Jurkat, Clone E6-1 (cell line): ENCODE measurements around the gene FHOD3.

Experiments
- DNase-seq: peaks from one replicate; pipeline ENCODE4 v3.0.0-alpha.2; 2011; ENCODE audit warnings: low read depth, low spot score
- H3K4me3 ChIP-seq: 2 replicates; pipeline ENCODE4 v1.5.1; 2011; ENCODE audit warnings: mild to moderate bottlenecking, low read length, control low read depth, moderate library complexity

The FHOD3 gene

DNA sequence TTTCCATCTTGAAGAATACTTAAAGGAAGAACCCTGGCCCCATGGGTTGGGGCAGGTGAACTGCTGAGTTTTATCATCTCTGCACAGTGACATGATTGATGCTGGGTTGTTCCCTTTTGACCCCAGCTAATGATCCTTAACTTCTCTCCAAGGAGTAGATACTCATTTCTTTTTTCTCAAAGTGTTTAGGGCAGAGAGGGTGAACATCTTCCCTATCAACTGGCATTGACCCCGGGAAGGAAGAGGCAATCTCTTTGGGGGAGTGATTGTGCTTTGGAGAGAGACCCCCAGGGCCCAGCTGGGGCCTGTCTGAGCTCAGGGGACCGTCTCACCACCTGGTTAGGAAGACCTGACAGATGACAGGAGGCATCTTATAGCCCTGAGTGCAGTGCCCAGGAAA is 190.6 kb downstream of the FHOD3 start:
- no peak overlapping the region for H3K4me3 ChIP-seq
- DNase-seq, result no peak

DNA sequence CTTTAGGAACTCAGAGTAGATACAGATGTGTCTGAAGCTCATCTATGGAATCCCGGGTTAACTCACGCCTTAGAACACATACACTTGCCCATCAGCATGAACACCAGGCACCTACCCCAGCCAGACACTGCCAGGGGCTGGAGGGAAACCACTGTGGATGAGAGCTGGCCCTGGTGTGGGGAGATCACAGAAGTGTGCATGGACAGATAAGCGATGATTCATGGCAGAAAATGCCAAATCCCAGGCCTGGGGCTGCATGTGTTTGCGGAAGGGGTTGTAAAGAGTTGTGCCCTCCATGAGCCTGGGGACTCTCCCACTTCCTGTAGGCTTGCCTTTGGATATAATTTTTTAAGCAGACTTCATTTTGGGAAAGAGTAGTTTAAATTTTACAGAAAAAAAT is 193.4 kb downstream of the FHOD3 start:
- H3K4me3 ChIP-seq, result no peak overlapping the region

DNA sequence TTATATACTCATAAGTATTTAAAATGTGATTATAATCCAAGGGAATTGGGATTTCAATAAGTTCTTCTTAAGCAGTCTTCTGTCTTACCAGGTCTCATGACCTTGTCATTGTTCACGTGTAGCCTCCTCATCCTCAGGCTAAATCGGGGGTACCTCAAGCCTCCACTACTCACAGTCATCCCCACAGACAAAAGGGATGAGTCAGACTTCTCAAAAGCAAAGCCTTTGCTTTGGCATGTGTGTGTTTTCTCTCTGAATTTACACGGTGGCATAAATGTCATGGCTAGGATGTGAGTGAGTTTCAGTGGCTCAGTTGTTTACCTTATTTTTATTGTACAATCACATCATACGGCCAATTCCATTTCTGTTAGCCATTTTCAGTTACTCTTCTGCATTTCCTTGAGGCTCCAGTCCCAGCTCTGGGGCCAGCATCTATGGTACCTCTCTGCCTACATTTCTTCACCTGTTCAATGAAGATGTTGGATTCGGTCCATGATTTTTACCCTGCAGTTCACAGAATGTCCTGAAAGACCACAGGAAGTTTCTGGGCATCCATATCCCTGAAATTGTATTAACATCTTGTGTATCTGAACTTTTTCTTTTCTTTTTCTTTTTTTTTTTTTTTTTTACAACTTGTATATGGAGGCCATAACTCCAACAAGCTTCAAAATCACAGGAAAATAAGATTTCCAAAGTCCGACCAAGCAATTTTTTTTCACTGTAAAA is 195.3 kb downstream of the FHOD3 start:
- DNase-seq, result no peak
- no peak overlapping the region for H3K4me3 ChIP-seq

More for the DNA sequence above, 193.4 kb downstream of the FHOD3 start:
- DNase-seq, result no peak

DNA sequence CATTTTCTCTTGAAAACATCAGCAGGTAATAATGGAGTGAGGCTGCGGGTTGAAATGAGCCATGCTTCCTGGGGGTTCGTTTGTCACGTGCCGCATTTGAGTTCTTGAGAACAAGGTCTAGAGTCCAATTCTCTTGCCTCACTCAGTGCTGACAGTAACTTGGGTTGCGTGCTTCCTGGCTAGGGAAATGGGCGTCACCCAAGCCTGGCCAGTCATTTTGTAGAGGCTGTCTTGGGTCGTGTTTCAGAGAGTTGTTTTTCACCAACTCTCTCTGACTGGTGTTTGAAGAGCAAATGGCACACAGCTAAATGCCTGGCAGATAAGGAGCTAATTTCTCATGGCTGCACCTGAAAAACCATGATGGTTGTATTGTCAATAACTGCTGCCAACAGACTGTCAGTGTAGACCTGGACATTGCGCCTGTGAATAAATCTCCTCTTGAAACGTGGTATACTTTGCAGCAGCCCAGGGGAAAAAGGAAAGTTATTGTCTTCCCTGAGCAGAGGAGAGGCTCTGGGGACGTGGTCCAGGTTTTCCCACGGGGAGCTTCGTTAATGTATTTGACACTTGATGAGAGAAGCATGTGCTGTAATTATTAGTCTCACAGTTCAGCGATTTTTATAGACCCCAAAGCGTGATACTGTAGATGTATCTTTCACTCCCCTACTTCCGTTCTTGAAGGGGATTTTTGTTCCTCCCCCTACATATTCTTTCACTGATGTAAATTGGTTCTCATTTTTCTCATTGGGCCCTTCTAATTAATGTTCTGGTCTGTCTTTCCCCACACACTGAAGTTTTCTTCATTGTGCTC is 196.0 kb downstream of the FHOD3 start:
- H3K4me3 ChIP-seq, result no peak overlapping the region
- DNase-seq, result no peak

DNA sequence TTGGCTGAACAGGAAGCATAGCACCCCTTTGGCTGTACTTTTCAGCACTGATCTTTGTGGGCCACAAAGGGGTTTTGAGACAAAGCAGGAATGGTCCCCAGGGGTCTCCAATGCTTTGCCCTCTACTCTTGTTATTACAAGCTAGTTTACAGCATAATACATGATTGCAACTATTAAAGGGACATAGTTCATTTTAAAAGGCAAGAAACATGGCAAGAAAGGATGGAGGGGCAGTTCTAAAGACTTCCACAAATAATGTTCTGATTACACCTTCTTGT is 196.6 kb downstream of the FHOD3 start:
- no peak overlapping the region for H3K4me3 ChIP-seq
- DNase-seq, result no peak

DNA sequence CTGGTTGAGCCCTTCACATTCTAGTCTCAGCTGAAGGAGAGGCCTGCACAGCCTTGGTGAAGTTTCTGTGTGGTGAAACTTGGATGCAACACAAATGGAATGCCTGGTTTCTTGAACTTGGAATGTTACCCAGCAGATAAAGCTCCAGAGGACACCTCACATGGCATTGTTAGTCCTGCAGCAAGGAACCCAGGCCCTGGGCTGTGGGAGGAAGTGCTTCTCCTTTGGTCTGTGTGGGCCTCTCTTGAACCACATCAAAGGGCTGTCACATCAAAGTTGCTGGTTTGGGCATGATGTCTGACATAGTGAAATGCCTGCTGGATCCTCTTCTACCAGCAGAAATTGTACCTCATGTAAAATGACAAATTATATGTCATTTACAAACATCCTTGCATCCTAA is 198.5 kb downstream of the FHOD3 start:
- DNase-seq, result peak; percentile 64
- H3K4me3 ChIP-seq, result no peak overlapping the region

DNA sequence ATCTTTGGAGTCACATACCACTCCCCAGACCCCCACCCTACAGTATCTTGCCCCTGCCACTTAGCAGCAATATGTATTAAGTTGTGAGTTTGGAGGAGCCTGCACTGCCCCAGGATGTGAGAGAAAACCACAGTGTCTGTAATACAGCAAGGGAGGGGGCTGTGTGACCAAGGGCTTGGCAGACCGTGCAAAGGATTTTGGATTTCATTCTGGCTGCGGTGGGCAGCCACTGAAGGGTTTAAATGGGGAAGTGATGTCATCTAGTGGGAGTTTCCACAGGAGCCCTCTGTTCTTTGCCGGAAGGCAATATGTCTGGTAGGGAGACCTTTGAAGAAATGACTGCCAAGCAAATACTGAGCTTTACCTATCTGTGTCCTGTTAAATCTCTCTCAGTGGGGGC is 202.4 kb downstream of the FHOD3 start:
- no peak for DNase-seq
- H3K4me3 ChIP-seq, result no peak overlapping the region

DNA sequence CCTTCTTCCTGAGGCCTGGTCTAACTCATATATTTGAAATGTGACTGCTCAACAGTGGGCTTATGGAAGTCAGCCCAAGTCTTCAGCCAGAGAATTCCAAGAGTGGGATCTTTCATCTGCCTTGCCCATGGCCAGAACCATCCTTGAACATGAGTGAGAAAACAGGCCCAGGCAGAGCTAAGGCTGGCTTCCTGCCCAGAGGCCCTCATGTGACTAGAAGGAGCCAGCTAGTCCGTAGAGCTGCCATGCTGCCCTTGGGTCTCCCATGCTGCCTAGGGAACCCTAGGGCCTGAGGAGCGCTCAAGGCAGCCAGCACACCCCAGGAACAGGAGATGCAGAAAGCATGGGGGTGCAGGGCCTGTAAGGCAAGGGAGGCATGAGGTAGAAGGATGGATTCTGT is 203.6 kb downstream of the FHOD3 start:
- H3K4me3 ChIP-seq, result no peak overlapping the region

DNA sequence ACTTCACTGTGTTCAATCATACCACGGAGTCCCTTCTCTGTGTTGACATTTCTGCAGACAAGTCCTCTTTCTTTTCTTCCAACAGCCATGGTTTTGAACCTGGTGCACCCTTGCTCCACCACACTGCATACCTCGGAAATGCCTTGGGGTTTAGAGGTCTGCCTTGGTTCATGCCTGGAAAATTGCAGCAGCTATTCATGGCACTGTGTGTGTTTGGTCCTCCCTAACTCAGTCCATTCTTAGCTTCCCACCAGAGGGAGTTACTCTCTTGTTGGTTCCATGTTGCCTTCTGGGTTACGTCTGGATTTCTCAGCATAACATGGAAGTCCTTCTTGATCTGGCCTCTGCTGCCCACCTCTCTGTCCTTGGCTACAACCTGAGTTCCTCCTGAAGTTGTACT is 206.0 kb downstream of the FHOD3 start:
- no peak for DNase-seq

More for the DNA sequence above, 203.6 kb downstream of the FHOD3 start:
- DNase-seq, result no peak

DNA sequence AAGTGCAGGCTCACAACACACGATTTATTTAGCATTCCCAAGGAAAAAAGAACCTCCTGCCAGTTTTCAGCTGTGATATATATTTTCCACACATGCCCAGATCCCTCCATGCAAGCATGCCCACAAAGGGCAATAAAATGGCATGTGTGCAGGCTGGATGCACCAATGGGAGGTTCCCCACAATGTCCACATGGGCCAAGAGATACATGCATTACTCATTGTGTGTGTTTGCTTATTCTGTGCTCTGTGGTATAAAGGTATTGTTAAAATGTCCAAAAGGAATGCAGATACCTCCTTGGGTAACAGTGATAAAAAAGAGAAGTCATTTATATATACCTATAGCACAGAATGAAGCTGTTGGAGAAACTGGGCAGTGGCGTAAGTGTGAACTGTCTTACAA is 207.4 kb downstream of the FHOD3 start:
- DNase-seq, result no peak
- no peak overlapping the region for H3K4me3 ChIP-seq

More for the DNA sequence above, 206.0 kb downstream of the FHOD3 start:
- H3K4me3 ChIP-seq, result no peak overlapping the region

DNA sequence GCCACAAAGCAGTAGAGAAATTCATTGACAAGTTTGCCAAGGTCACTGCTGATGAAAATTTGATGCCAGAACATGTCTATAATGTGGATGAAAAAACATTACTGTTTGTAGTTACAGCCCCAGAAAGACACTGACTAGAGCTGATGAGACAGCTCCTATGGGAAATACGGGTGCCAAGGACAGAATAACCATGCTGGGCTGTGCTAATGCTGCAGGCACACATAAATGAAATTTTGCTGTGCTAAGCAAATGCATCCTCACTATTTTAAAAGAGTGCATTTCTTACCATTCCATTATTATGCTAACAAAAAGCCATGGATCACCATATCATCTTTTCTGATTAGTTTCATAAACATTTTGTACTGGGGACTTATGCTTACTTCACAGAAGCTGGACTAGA is 208.2 kb downstream of the FHOD3 start:
- no peak overlapping the region for H3K4me3 ChIP-seq
- DNase-seq, result no peak

DNA sequence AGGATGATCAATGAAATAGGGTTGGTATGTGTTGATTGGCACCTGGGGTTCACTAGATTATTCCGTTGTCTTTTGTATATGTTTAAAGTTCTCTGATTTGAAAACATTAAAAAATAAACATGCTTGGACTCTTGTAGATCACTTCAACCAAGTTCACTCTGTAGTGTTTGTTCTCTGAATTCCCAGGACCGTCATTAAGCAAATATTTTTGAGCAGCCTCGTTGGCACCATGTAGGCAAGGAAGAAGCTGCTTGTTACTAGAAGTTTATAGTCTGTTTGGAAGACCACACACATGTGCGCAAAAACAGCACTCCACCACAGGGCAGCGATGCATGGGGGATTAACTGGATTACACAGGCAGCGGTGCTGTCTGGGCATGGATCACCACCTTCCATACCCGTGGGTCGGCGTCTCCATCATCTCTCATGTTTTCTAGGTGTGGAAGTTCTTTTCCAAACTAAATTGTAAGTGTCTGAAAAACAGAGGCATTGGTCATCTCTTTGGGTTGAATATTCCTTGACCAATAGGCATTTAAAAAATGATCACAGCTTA is 212.2 kb downstream of the FHOD3 start:
- no peak for DNase-seq
- no peak overlapping the region for H3K4me3 ChIP-seq

DNA sequence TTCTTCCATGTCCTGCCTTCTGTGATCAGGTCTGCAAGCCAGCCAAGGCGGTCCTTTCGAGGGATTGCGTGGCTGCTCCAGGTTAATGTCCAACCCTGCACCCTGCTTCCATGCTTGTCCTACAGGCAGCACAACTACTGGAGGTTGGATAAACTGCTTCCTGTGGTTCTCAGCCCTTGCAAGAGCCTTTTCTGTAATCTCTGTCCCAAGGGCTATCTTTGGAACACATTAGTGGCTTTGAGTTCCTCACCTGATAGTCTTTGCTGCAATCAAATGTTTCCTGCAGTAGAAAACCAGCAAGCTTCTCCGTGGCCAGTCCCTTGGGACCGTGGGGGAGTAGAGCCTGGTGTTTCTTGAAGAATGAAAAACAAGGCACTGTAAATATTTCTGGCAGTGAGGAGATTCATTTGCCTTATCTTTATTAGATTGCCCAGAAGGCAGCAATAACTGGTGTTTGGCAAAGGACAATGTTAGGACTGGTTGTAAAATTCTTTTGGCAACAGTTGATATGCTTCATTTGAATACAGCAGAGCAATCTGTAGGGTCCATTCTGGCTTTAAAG is 214.4 kb downstream of the FHOD3 start:
- DNase-seq, result no peak
- H3K4me3 ChIP-seq, result no peak overlapping the region

DNA sequence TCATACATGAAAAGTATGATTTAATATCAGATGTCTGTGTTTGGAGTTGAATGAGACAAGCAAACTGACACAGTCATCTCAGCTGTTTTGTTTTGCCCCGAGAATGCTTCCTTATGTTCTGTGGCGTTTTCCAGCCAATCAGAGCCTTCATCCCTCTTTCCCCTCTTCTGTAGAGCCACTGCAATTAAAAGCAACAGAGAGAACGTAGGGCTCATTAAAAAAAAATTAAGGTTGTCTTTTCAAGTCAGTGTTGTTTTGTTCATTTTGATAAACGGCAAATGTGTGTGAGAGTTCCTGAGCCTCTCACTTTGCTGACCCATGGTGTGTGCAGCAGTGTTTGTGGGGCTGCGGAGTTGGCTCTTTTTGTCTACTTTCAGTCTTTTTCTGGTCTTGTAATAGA is 216.0 kb downstream of the FHOD3 start:
- no peak for DNase-seq
- H3K4me3 ChIP-seq, result no peak overlapping the region

DNA sequence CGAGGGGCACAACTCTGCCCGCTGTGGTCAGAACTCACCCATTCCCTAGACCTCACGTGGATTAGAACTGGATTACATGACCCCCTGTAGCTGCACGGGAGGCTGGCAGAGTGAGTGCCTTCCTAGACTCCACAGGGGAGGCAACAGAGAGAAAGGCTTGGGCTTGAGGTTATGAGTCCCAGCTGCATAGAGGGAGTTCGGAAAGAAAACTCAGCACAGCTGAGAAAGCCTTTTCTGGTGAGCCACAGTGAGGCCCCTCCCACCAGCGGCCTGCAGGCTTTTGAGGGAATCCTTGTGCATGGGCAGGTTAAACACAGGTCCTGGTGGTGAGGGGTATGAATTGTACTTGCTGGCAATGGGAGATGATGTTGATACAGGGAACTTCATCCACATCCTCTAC is 217.3 kb downstream of the FHOD3 start:
- no peak overlapping the region for H3K4me3 ChIP-seq
- peak; percentile 14 for DNase-seq

DNA sequence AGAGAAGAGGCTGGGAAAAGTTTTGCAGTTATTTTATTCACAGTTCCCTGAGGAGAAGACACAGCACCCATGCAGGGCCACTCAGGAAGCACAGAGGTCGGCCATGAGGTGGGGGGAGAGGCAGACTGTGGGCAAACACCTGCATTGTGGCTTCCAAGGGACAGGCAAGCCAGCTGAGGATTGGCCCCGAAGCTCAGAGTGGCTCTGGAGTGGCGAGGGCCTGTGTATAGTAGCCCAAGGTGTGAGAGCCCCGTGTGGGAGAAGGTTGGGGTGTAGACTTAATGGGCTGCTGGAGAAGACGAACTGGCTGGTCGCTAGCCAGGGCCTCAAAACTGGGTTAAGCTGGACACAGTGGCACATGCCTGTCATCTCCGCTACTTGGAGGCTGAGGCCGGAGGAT is 218.7 kb downstream of the FHOD3 start:
- DNase-seq, result no peak
- no peak overlapping the region for H3K4me3 ChIP-seq

DNA sequence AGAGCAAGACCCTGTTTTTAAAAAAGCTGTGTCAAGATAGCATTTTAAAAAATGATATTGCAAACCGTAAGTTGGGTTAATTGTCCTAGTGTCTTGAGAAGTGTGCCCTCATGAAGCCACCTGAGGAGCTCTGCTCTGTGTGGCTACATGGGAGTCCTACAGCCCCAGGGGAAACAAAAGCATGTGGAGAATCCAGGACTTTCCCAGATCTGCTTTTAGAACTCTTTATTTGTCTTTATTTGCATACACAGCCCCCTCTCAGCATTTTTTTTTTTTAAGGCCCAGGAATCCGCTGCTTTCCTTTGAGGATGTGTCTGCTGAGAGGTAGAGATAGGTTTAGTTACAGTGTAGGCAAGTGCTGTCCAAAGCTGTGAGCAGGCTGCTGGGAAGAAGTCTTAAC is 219.2 kb downstream of the FHOD3 start:
- H3K4me3 ChIP-seq, result no peak overlapping the region
- DNase-seq, result no peak

DNA sequence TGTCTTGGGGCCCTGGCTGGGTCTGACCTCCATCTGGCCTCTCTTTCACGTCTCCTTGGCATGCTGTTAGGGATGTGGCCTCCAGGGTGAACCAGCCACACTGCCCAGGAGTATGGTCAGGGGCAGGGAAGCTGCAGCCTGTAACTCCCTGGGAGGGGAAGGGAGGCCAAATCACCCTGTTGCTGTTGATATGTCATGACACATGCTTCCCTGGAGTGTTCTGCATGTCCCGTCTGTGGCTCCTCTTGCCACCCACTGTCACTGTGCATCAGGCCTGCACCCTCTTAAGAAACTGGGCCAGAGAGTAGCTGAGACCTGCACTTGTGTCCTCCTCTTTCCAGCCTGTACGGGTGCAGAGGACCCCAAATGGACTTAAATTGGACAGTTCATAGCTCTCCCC is 221.3 kb downstream of the FHOD3 start:
- no peak for DNase-seq
- H3K4me3 ChIP-seq, result no peak overlapping the region

DNA sequence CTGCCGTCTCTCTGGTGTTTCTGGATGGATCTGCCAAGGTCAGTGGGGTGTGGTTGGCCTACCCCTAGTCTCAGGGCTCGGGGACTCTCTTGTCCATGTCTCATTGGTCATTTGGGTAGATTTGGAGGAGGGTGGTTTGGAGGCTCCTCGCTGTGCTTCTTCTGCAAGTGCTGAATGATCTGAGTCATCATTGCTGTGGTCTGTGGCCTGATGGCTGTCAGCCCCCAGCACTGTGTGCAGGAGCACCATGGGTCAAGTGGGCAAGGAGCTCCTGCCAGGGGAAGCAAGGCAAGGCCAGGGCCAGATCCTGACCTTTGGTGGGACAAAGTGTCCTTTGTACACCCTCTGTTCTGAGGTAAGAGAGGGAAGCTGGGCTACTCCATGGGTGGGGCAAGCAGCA is 221.8 kb downstream of the FHOD3 start:
- no peak for DNase-seq
- no peak overlapping the region for H3K4me3 ChIP-seq

DNA sequence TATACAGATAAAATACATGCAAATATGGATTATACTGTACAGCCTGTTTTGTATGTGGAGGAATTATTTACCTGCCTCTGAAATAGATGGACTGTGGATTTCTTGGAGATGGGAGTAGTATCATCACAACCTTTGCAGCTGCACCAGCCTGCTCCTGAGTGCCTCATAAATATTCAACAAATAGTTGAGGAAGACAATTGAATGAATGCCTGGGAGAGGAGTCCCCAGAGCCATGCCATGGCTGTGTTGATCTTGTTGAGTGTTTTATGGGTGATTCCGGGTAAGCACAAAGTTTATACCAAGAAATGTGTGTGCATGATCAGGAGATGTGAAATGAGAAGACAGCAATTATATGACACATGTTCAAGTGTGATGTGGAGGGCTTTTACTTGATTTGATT is 225.0 kb downstream of the FHOD3 start:
- no peak for DNase-seq
- H3K4me3 ChIP-seq, result no peak overlapping the region
